ENCODE data around the gene SDK1.

SDK1 gene

GRCh38 chr7:3345699-3346481 lies 44.8 kb downstream of the SDK1 start:
- no peak for DNase-seq

- DNase-seq = no peak
These were observed 48.1 kb downstream of the SDK1 start for GRCh38 chr7:3349126-3349525.

GRCh38 chr7:3356173-3356572 lies 55.1 kb downstream of the SDK1 start:
- peak; percentile 64 for DNase-seq

GRCh38 chr7:3358991-3359390 lies 57.9 kb downstream of the SDK1 start:
- DNase-seq = no peak

- no peak for DNase-seq
These were observed 66.2 kb downstream of the SDK1 start for GRCh38 chr7:3367261-3367660.

GRCh38 chr7:3370068-3370830 lies 69.2 kb downstream of the SDK1 start:
- peak; percentile 85 for DNase-seq

- no peak for DNase-seq
These were observed 69.9 kb downstream of the SDK1 start for GRCh38 chr7:3370921-3371320.

GRCh38 chr7:3371601-3372000 lies 70.5 kb downstream of the SDK1 start:
- no peak for DNase-seq

- DNase-seq = no peak
These were observed 73.2 kb downstream of the SDK1 start for GRCh38 chr7:3374239-3374638.

GRCh38 chr7:3378390-3379150 lies 77.5 kb downstream of the SDK1 start:
- no peak for DNase-seq

GRCh38 chr7:3380034-3380433 lies 79.0 kb downstream of the SDK1 start:
- no peak for DNase-seq

- DNase-seq = no peak
These were observed 80.0 kb downstream of the SDK1 start for GRCh38 chr7:3380886-3381685.

GRCh38 chr7:3386423-3387190 lies 85.6 kb downstream of the SDK1 start:
- DNase-seq = no peak

- no peak for DNase-seq
These were observed 92.8 kb downstream of the SDK1 start for GRCh38 chr7:3393862-3394261.

- no peak for DNase-seq
These were observed 96.3 kb downstream of the SDK1 start for GRCh38 chr7:3397324-3397723.

GRCh38 chr7:3399858-3400257 lies 98.8 kb downstream of the SDK1 start:
- no peak for DNase-seq

- peak; percentile 88 for DNase-seq
These were observed 103.4 kb downstream of the SDK1 start for GRCh38 chr7:3404501-3404900.

- DNase-seq = no peak
These were observed 108.0 kb downstream of the SDK1 start for GRCh38 chr7:3408814-3409595.

GRCh38 chr7:3412871-3413270 lies 111.8 kb downstream of the SDK1 start:
- DNase-seq = no peak

GRCh38 chr7:3415861-3416312 lies 114.8 kb downstream of the SDK1 start:
- DNase-seq = peak; percentile 62

GRCh38 chr7:3416453-3416852 lies 115.4 kb downstream of the SDK1 start:
- DNase-seq = no peak
